Astrocyte (in vitro differentiated cells and primary cell): ENCODE measurements around the gene DDX1. TPM values are rescaled to one million over a fixed set of nuclear protein-coding genes. Genes with fewer than 3 reads are reported as not detected.
"Not testable (repeated sequence)": the region's sequence is repeated elsewhere in the genome, so short reads cannot be mapped to it uniquely, and the experiment has no call there.

ENCODE experiments used
- DNase-seq: peaks from one replicate; pipeline ENCODE4 v3.0.0-alpha.2; 2010; ENCODE audit warnings: low read depth
- FAIRE-seq: peaks from 2 replicates; lab custom pipeline; 2011; peaks lifted over from hg19 to GRCh38; lab: Jason Lieb, UNC
- H2AFZ ChIP-seq: 2 replicates; pipeline ENCODE4 v1.6.0; 2012; ENCODE audit warnings: low read depth, low read length, inconsistent platforms
- H3K27ac ChIP-seq: 2 replicates; pipeline ENCODE4 v1.5.1; 2011; ENCODE audit warnings: low read depth, low read length, inconsistent platforms
- H3K27me3 ChIP-seq: 2 replicates; pipeline ENCODE4 v1.6.0; 2011; ENCODE audit warnings: low read length, inconsistent platforms; ENCODE audit not compliant: insufficient read depth
- H3K36me3 ChIP-seq: 2 replicates; pipeline ENCODE4 v1.5.1; 2011; ENCODE audit warnings: low read length, inconsistent platforms; ENCODE audit not compliant: insufficient read depth
- H3K4me1 ChIP-seq: 2 replicates; pipeline ENCODE4 v1.5.1; 2011; ENCODE audit warnings: low read length, inconsistent platforms; ENCODE audit not compliant: insufficient read depth
- H3K4me2 ChIP-seq: 2 replicates; pipeline ENCODE4 v1.6.0; 2012; ENCODE audit warnings: low read length, inconsistent platforms
- H3K4me3 ChIP-seq: 2 replicates; pipeline ENCODE4 v1.5.1; 2011; ENCODE audit warnings: low read depth, mild to moderate bottlenecking, low read length, inconsistent platforms; ENCODE audit not compliant: insufficient read depth
- H3K79me2 ChIP-seq: 2 replicates; pipeline ENCODE4 v1.6.0; 2012; ENCODE audit warnings: mild to moderate bottlenecking, low read length, inconsistent platforms; ENCODE audit not compliant: insufficient read depth
- H3K9ac ChIP-seq: 2 replicates; pipeline ENCODE4 v1.6.0; 2012; ENCODE audit warnings: mild to moderate bottlenecking, low read length, inconsistent platforms
- H3K9me3 ChIP-seq: 2 replicates; pipeline ENCODE4 v1.5.1; 2012; ENCODE audit warnings: low read depth, mild to moderate bottlenecking, low read length, inconsistent platforms; ENCODE audit not compliant: insufficient read depth
- H4K20me1 ChIP-seq: 2 replicates; pipeline ENCODE4 v1.6.0; 2012; ENCODE audit warnings: low read length, inconsistent platforms; ENCODE audit not compliant: insufficient read depth
- H3K27ac Mint-ChIP-seq: one replicate; pipeline ENCODE4 v1.8.0; 2021; ENCODE audit warnings: mild to moderate bottlenecking, mixed read lengths; ENCODE audit not compliant: unreplicated experiment
- H3K27me3 Mint-ChIP-seq: one replicate; pipeline ENCODE4 v1.8.0; 2021; ENCODE audit warnings: low read depth, mixed read lengths; ENCODE audit not compliant: unreplicated experiment
- H3K36me3 Mint-ChIP-seq: one replicate; pipeline ENCODE4 v1.8.0; 2021; ENCODE audit warnings: low read depth, mixed read lengths; ENCODE audit not compliant: unreplicated experiment
- H3K4me1 Mint-ChIP-seq: one replicate; pipeline ENCODE4 v1.8.0; 2021; ENCODE audit warnings: low read depth, mixed read lengths; ENCODE audit not compliant: unreplicated experiment
- H3K4me3 Mint-ChIP-seq: one replicate; pipeline ENCODE4 v1.8.0; 2021; ENCODE audit warnings: mild to moderate bottlenecking, moderate library complexity, mixed read lengths; ENCODE audit not compliant: unreplicated experiment
- H3K9me3 Mint-ChIP-seq: one replicate; pipeline ENCODE4 v1.8.0; 2021; ENCODE audit warnings: mild to moderate bottlenecking, mixed read lengths; ENCODE audit not compliant: unreplicated experiment
- EZH2 ChIP-seq: IDR thresholded peaks from 2 replicates; pipeline ENCODE4 v1.6.1; 2012; ENCODE audit warnings: mild to moderate bottlenecking, low read length, inconsistent platforms; ENCODE audit not compliant: insufficient read depth
- total RNA-seq: library from RNA; stranded (reverse); gene quantifications from 2 replicates; pipeline ENCODE4 v1.2.1, GENCODE V29; 2021
- TF ChIP-seq, protein P1 (sequence below): IDR thresholded peaks from 2 replicates; pipeline ENCODE4 v1.5.1; 2011; ENCODE audit warnings: low read depth, mild to moderate bottlenecking, inconsistent platforms, low read length, moderate library complexity; ENCODE audit not compliant: insufficient read depth

The DDX1 gene
- total RNA-seq, 1 donor from 2014 or later, result 146 TPM

DNA sequence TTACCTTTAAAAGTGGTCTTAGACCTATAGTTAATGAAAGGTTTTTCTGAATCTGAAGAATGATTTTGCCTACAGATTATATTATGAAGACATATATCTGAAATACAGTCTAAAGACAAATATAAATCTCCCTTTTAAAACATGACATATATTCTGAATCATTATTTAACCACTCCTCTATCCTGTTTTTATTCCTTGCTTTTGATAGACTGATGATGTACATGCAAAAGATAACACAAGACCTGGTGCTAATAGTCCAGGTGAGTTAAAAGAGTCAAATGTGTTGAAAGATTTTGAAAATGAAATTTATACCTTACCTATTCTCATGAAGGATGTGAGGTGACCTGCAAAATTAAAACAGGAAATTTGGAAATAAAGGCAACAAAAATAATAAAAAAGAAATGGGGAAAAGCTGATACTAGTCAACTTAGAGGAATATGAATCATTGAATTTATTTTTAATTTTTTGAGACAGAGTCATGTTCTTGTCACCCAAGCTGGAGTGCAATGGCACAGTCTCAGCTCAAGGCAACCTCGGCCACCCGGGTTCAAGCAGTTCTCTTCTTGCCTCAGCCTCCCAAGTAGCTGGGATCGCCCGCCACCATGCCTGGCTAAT is 29.3 kb downstream of the DDX1 start:
- H3K9me3 Mint-ChIP-seq, result no peaks in the 10 kb centered on the region
- Histone ChIP-seq H3K9ac (no peak overlapping the region), H4K20me1 (peaks cover 3% of the 10 kb centered on the region), H3K79me2 (no peaks in the 10 kb centered on the region), H3K4me1 (no peaks in the 10 kb centered on the region), H2AFZ (no peak overlapping the region), H3K4me3 (no peak overlapping the region), H3K27ac (no peak overlapping the region), H3K4me2 (no peak overlapping the region), H3K36me3 (peaks cover 65% of the 10 kb centered on the region), H3K9me3 (no peaks in the 10 kb centered on the region), H3K27me3 (no peaks in the 10 kb centered on the region)
- TF ChIP-seq EZH2, result no peak
- TF ChIP-seq, protein P1, sequence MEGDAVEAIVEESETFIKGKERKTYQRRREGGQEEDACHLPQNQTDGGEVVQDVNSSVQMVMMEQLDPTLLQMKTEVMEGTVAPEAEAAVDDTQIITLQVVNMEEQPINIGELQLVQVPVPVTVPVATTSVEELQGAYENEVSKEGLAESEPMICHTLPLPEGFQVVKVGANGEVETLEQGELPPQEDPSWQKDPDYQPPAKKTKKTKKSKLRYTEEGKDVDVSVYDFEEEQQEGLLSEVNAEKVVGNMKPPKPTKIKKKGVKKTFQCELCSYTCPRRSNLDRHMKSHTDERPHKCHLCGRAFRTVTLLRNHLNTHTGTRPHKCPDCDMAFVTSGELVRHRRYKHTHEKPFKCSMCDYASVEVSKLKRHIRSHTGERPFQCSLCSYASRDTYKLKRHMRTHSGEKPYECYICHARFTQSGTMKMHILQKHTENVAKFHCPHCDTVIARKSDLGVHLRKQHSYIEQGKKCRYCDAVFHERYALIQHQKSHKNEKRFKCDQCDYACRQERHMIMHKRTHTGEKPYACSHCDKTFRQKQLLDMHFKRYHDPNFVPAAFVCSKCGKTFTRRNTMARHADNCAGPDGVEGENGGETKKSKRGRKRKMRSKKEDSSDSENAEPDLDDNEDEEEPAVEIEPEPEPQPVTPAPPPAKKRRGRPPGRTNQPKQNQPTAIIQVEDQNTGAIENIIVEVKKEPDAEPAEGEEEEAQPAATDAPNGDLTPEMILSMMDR, result no peak
- no peaks in the 10 kb centered on the region for H3K27me3 Mint-ChIP-seq
- FAIRE-seq (no peak), DNase-seq (no peak)
- H3K4me3 Mint-ChIP-seq, result no peak overlapping the region
- peaks cover 9% of the 10 kb centered on the region for H3K36me3 Mint-ChIP-seq
- no peak overlapping the region for H3K27ac Mint-ChIP-seq
- no peaks in the 10 kb centered on the region for H3K4me1 Mint-ChIP-seq

DNA sequence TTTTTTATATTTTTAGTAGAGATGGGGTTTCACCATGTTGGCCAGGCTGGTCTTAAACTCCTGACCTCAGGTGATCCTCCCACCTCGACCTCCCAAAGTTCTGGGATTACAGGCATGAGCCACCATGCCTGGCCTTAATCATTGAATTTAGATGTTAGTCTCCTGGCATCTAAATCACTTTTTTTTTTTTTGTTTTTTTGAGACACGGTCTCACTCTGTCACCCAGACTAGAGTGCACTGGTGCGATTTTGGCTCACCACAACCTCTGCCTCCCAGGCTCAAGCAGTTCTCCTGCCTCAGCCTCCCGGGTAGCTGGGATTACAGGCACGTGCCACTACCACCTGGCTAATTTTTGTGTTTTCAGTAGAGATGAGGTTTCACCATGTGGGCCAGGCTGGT is 29.8 kb downstream of the DDX1 start:
- not testable (repeated sequence) for H3K9me3 ChIP-seq, H3K79me2 ChIP-seq, H3K27me3 ChIP-seq, DNase-seq, H3K4me2 ChIP-seq, H3K4me1 ChIP-seq, H3K4me3 ChIP-seq, H3K27ac ChIP-seq, FAIRE-seq, H3K36me3 Mint-ChIP-seq, H3K4me1 Mint-ChIP-seq, H3K9me3 Mint-ChIP-seq, H3K27me3 Mint-ChIP-seq, H3K9ac ChIP-seq, H2AFZ ChIP-seq, H4K20me1 ChIP-seq, H3K4me3 Mint-ChIP-seq
- H3K36me3 ChIP-seq, result peaks cover 60% of the 10 kb centered on the region
- H3K27ac Mint-ChIP-seq, result peak overlapping the region; percentile 34

DNA sequence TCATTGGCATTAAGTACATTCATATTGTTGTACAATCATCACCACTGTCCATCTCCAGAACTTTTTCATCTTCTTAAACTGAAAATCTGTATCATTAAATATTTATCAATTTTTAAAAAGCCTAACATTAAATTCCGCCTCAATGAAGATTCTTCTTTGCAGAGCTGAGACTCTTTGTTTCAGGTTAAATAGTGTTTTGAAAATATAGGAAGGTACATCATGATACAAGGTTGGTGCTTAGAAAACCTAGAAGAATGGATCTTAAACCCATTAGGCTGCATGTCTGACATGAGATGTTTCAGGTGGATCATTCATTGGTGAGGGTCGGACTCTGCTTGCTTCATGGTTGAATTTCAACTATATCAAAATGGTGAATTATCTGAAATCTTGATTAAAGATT is 30.5 kb downstream of the DDX1 start:
- peaks cover 6% of the 10 kb centered on the region for H4K20me1 ChIP-seq
- H3K27ac Mint-ChIP-seq, result no peak overlapping the region
- H2AFZ ChIP-seq, result no peak overlapping the region
- TF ChIP-seq, protein P1, result no peak
- no peak for TF ChIP-seq EZH2
- H3K9ac ChIP-seq, result no peak overlapping the region
- H3K27ac ChIP-seq, result no peak overlapping the region
- DNase-seq, result no peak
- no peaks in the 10 kb centered on the region for H3K27me3 ChIP-seq
- peaks cover 58% of the 10 kb centered on the region for H3K36me3 ChIP-seq
- H3K4me2 ChIP-seq, result no peak overlapping the region
- no peaks in the 10 kb centered on the region for H3K4me1 Mint-ChIP-seq
- no peak overlapping the region for H3K4me3 Mint-ChIP-seq
- no peaks in the 10 kb centered on the region for H3K79me2 ChIP-seq
- H3K36me3 Mint-ChIP-seq, result peaks cover 9% of the 10 kb centered on the region
- H3K4me1 ChIP-seq, result no peaks in the 10 kb centered on the region
- no peaks in the 10 kb centered on the region for H3K9me3 ChIP-seq
- no peak for FAIRE-seq
- H3K27me3 Mint-ChIP-seq, result no peaks in the 10 kb centered on the region
- H3K9me3 Mint-ChIP-seq, result no peaks in the 10 kb centered on the region
- H3K4me3 ChIP-seq, result no peak overlapping the region
